SK-N-SH (cell line): ENCODE measurements around the gene OSBPL10. TPM values are rescaled to one million over a fixed set of nuclear protein-coding genes. Genes with fewer than 3 reads are reported as not detected.

Source experiments
- CTCF ChIA-PET: fragments of 300-600, 350-600 bp; formaldehyde crosslinking; extraction: SDS; loops from one replicate; lab custom pipeline; 2021; lab: Yijun Ruan, JAX
- POLR2A ChIA-PET: fragments of 350-600 bp; sonication (Branson Sonifier 250); formaldehyde crosslinking; extraction: SDS; loops from one replicate; lab custom pipeline; 2020; ENCODE audit warnings: antibody characterized with exemption, inconsistent platforms; lab: Yijun Ruan, JAX
- DNase-seq: peaks from one replicate; pipeline ENCODE4 v3.0.0; 2012
- H2AFZ ChIP-seq: fragments of 200-600 bp; sonication (generic); 2 replicates; pipeline ENCODE4 v1.8.1; 2016; ENCODE audit warnings: antibody characterized with exemption, mild to moderate bottlenecking, low read depth
- H3F3A ChIP-seq: fragments of 200-600 bp; sonication (generic); replicated peaks from 2 replicates; pipeline ENCODE3; 2016; ENCODE audit warnings: antibody characterized with exemption, mild to moderate bottlenecking; ENCODE audit not compliant: insufficient read depth
- H3K27ac ChIP-seq, 2 experiments: fragments of 200-500 bp in 1 of 2; fragments of 200-600 bp in 1 of 2; sonication (Bioruptor generic) in 1 of 2; sonication (generic), shearing (Covaris generic) in 1 of 2; 2 replicates each; pipeline versions ENCODE4 v1.5.1 to v1.6.1; 2014 to 2016; ENCODE audit warnings: low read depth in 2 of 2, inconsistent platforms in 1 of 2, low read length in 1 of 2, mild to moderate bottlenecking in 1 of 2, mixed read lengths in 1 of 2
- H3K27me3 ChIP-seq: fragments of 200-600 bp; sonication (generic), shearing (Covaris generic); 2 replicates; pipeline ENCODE4 v1.6.1; 2016; ENCODE audit warnings: mixed run types; ENCODE audit not compliant: insufficient read depth
- H3K36me3 ChIP-seq, 2 experiments: fragments of 200-500 bp in 1 of 2; fragments of 200-600 bp in 1 of 2; sonication (Bioruptor generic) in 1 of 2; sonication (generic) in 1 of 2; replicated peaks in 1 of 2; 2 replicates each; pipeline versions ENCODE3 to v1.5.1; 2014 to 2016; ENCODE audit warnings: low read length in 1 of 2, mild to moderate bottlenecking in 1 of 2; ENCODE audit not compliant: insufficient read depth in 2 of 2, control insufficient read depth in 1 of 2
- H3K4me1 ChIP-seq, 2 experiments: fragments of 200-500 bp in 1 of 2; fragments of 200-600 bp in 1 of 2; sonication (Bioruptor generic) in 1 of 2; sonication (generic), shearing (Covaris generic) in 1 of 2; 2 replicates each; pipeline versions ENCODE4 v1.5.1 to v1.6.1; 2014 to 2016; ENCODE audit warnings: low read depth in 1 of 2, low read length in 1 of 2, mixed run types in 1 of 2; ENCODE audit not compliant: insufficient read depth in 2 of 2, control insufficient read depth in 1 of 2
- H3K4me2 ChIP-seq: fragments of 200-600 bp; sonication (generic), shearing (Covaris generic); 2 replicates; pipeline ENCODE4 v1.6.1; 2017; ENCODE audit warnings: mixed run types
- H3K4me3 ChIP-seq, 2 experiments: fragments of 200-500 bp in 1 of 2; fragments of 200-600 bp in 1 of 2; sonication (Bioruptor generic) in 1 of 2; sonication (generic), shearing (Covaris generic) in 1 of 2; 2 replicates each; pipeline versions ENCODE4 v1.5.1 to v1.8.1; 2014 to 2016; ENCODE audit warnings: low read depth in 2 of 2, inconsistent platforms in 1 of 2, low read length in 1 of 2, mild to moderate bottlenecking in 1 of 2, mixed read lengths in 1 of 2, moderate library complexity in 1 of 2
- H3K79me2 ChIP-seq: fragments of 200-600 bp; sonication (generic); 2 replicates; pipeline ENCODE4 v1.8.1; 2017; ENCODE audit warnings: mild to moderate bottlenecking; ENCODE audit not compliant: insufficient read depth
- H3K9ac ChIP-seq: fragments of 200-600 bp; sonication (generic); 2 replicates; pipeline ENCODE4 v1.6.1; 2017; ENCODE audit warnings: mixed run types
- H3K9me2 ChIP-seq: fragments of 200-600 bp; sonication (generic); 2 replicates; pipeline ENCODE4 v1.6.1; 2017; ENCODE audit warnings: mixed run types
- H3K9me3 ChIP-seq: fragments of 200-600 bp; sonication (generic); 2 replicates; pipeline ENCODE4 v1.6.1; 2017; ENCODE audit warnings: mixed run types, mild to moderate bottlenecking, moderate library complexity
- H4K20me1 ChIP-seq: fragments of 200-600 bp; sonication (generic); 2 replicates; pipeline ENCODE4 v1.6.1; 2017; ENCODE audit warnings: mild to moderate bottlenecking, mixed run types; ENCODE audit not compliant: insufficient read depth
- CHD2 ChIP-seq: fragments of 150-350 bp; IDR thresholded peaks from 2 replicates; pipeline ENCODE4 v1.6.1; 2018; ENCODE audit warnings: low read length; ENCODE audit not compliant: partially characterized antibody
- EP300 ChIP-seq, 2 experiments: IDR thresholded peaks; 2 replicates each; pipeline versions ENCODE4 v1.4.0 to v1.6.1; 2012; ENCODE audit warnings: borderline replicate concordance in 1 of 2, low read depth in 1 of 2, low read length in 1 of 2
- FOXM1 ChIP-seq: IDR thresholded peaks from 2 replicates; pipeline ENCODE4 v1.4.0; 2012; ENCODE audit warnings: low read depth, mild to moderate bottlenecking
- GATA2 ChIP-seq: sonication (generic); formaldehyde crosslinking; IDR thresholded peaks from 2 replicates; pipeline ENCODE4 v1.5.0; 2020; ENCODE audit warnings: mild to moderate bottlenecking, missing genetic modification reagents
- NFIC ChIP-seq: IDR thresholded peaks from 2 replicates; pipeline ENCODE4 v1.4.0; 2012; ENCODE audit warnings: borderline replicate concordance
- POLR2AphosphoS5 ChIP-seq: IDR thresholded peaks from 2 replicates; pipeline ENCODE4 v1.6.1; 2012; ENCODE audit warnings: low read depth, low read length
- REST ChIP-seq: IDR thresholded peaks from 2 replicates; pipeline ENCODE4 v1.6.1; 2012; ENCODE audit warnings: mild to moderate bottlenecking, low read depth, low read length, moderate library complexity
- RFX5 ChIP-seq: IDR thresholded peaks from 2 replicates; pipeline ENCODE4 v1.6.1; 2012; ENCODE audit warnings: mild to moderate bottlenecking, improper control_type of control experiment, low read length
- SIN3A ChIP-seq: IDR thresholded peaks from 2 replicates; pipeline ENCODE4 v1.6.1; 2012; ENCODE audit warnings: low read depth, mild to moderate bottlenecking, low read length, moderate library complexity, borderline replicate concordance
- SMC3 ChIP-seq: IDR thresholded peaks from 2 replicates; pipeline ENCODE4 v1.6.1; 2012; ENCODE audit warnings: low read depth, low read length, improper control_type of control experiment
- WGBS: methylation state at CpG from one replicate; pipeline ENCODE4 v1.1.6; 2017; ENCODE audit warnings: low lambda C conversion rate; 5-methylcytosine and 5-hydroxymethylcytosine counted together
- polyA plus RNA-seq, 3 experiments: library from polyadenylated mRNA; depleted of rRNA; stranded (reverse); fragments of >200 nt; gene quantifications; 2 replicates each; pipeline ENCODE4 v1.2.3, GENCODE V29; 2012
- TF ChIP-seq, protein P1 (sequence below): IDR thresholded peaks from 2 replicates; pipeline ENCODE4; 2012

Gene OSBPL10
- polyA plus RNA-seq, 1 of the 3 experiments (the other 2 are of a cell fraction), result 0.12 TPM

GRCh38 chr3:31858439-31858838 lies 122.6 kb downstream of the OSBPL10 start:
- no peaks in the 10 kb centered on the region for H3K9me3 ChIP-seq
- no peak for TF ChIP-seq SMC3
- CTCF ChIA-PET, result interaction anchor here (1.0 to 1.1 kb wide), 2 partner anchors 22 to 160 kb away, joined by 3 read pairs; no protein-coding TSS in a partner anchor
- H3K4me3 ChIP-seq, result no peak overlapping the region
- no peaks in the 10 kb centered on the region for H4K20me1 ChIP-seq
- DNase-seq, result no peak
- H3K4me1 ChIP-seq, result no peaks in the 10 kb centered on the region
- no peak overlapping the region for H3K4me2 ChIP-seq
- no peak overlapping the region for H2AFZ ChIP-seq
- no peaks in the 10 kb centered on the region for H3K27me3 ChIP-seq
- H3K36me3 ChIP-seq, result no peaks in the 10 kb centered on the region
- no peaks in the 10 kb centered on the region for H3K9me2 ChIP-seq
- POLR2A ChIA-PET, result no interaction called here
- H3K27ac ChIP-seq, result no peak overlapping the region
- no peaks in the 10 kb centered on the region for H3K79me2 ChIP-seq
- no peak overlapping the region for H3K9ac ChIP-seq
- H3F3A ChIP-seq, result no peaks in the 10 kb centered on the region
- WGBS, result 46% methylated on average over 3 of the region's 3 CpGs

DNA sequence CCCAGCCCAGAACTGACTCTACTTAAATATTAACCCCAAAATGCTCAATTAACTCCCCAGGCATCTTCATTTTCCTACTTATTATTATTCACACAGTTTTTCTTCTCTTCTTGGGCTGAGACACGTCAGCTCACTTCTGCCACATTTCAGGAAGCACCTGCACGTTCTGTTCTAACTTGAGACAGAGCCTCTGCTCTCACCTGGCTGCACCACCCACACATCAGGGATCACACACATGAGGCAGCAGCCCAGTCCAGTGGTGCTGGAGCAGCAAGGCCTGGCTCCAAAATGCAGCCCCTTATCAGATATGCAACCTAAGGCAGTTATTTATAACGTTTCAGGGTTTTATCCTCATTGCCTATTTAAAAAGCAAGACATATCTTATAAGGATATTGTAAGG lies 127.5 kb downstream of the OSBPL10 start:
- ChIA-PET POLR2A (no interaction called here), CTCF (no interaction called here)
- Histone ChIP-seq H3K79me2 (no peaks in the 10 kb centered on the region), H4K20me1 (no peaks in the 10 kb centered on the region), H3K27me3 (no peaks in the 10 kb centered on the region), H3K4me2 (no peak overlapping the region), H3K27ac (no peak overlapping the region), H3K9ac (no peak overlapping the region), H3K36me3 (no peaks in the 10 kb centered on the region), H3K4me3 (no peak overlapping the region), H3K4me1 (peaks cover 0 to 3% of the 10 kb centered on the region in 2 experiments; a peak in 1 of 4 replicates), H2AFZ (no peak overlapping the region), H3F3A (no peaks in the 10 kb centered on the region), H3K9me3 (no peaks in the 10 kb centered on the region), H3K9me2 (no peaks in the 10 kb centered on the region)
- DNase-seq, result no peak
- 25% methylated on average over 3 of the region's 3 CpGs for WGBS
- TF ChIP-seq CHD2 (no peak), FOXM1 (no peak), GATA2 (no peak), EP300 (IDR thresholded peaks at IDR 0.05; ENCODE audit: borderline replicate concordance in 1 of 2, low read depth in 1 of 2, low read length in 1 of 2) (no peak), REST (no peak), NFIC (no peak), SMC3 (no peak), POLR2AphosphoS5 (no peak), RFX5 (no peak), SIN3A (no peak)
- TF ChIP-seq, protein P1, sequence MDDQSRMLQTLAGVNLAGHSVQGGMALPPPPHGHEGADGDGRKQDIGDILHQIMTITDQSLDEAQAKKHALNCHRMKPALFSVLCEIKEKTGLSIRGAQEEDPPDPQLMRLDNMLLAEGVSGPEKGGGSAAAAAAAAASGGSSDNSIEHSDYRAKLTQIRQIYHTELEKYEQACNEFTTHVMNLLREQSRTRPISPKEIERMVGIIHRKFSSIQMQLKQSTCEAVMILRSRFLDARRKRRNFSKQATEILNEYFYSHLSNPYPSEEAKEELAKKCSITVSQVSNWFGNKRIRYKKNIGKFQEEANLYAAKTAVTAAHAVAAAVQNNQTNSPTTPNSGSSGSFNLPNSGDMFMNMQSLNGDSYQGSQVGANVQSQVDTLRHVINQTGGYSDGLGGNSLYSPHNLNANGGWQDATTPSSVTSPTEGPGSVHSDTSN, result no peak
